Muscle layer of duodenum (tissue), 2 donors: ENCODE measurements around the gene KLHL13.
"Not testable (repeated sequence)": the region's sequence is repeated elsewhere in the genome, so short reads cannot be mapped to it uniquely, and the experiment has no call there.

ENCODE experiments used
- H3K27ac ChIP-seq: one replicate; pipeline ENCODE4 v1.7.0; 2013; ENCODE audit warnings: mild to moderate bottlenecking, low read length
- H3K27me3 ChIP-seq: one replicate; pipeline ENCODE4 v1.7.0; 2013; ENCODE audit warnings: low read depth, mild to moderate bottlenecking, control low read depth, low read length
- H3K36me3 ChIP-seq, 2 donors: one replicate each; pipeline ENCODE4 v1.7.0; 2013; ENCODE audit warnings: low read length in 2 of 2, control low read depth in 1 of 2, mild to moderate bottlenecking in 1 of 2; ENCODE audit not compliant: insufficient read depth in 2 of 2, control insufficient read depth in 1 of 2
- H3K4me1 ChIP-seq, 2 donors: one replicate each; pipeline ENCODE4 v1.7.0; 2013; ENCODE audit warnings: low read length in 2 of 2, mild to moderate bottlenecking in 2 of 2, control low read depth in 1 of 2, moderate library complexity in 1 of 2; ENCODE audit not compliant: insufficient read depth in 2 of 2, control insufficient read depth in 1 of 2
- H3K4me3 ChIP-seq, 2 donors: one replicate each; pipeline ENCODE4 v1.7.0; 2013; ENCODE audit warnings: low read length in 2 of 2, low read depth in 1 of 2, mild to moderate bottlenecking in 1 of 2
- H3K9me3 ChIP-seq, 2 donors: one replicate each; pipeline ENCODE4 v1.7.0; 2013; ENCODE audit warnings: low read length in 2 of 2, control low read depth in 1 of 2, mild to moderate bottlenecking in 1 of 2; ENCODE audit not compliant: control insufficient read depth in 1 of 2
- donor health status: healthy.

KLHL13 gene

GRCh38 chrX:118116713-118117550 is at the start of gene KLHL13:
Gene KLHL13, minus strand, starts transcription at chrX:118116810. Its CDS starts 88,337 bp downstream, at chrX:118028473.
- Histone ChIP-seq H3K27ac (peak within 1 kb of the TSS; percentile 73), H3K9me3 (no peaks in the 10 kb centered on the region), H3K4me1 (no peaks in the 10 kb centered on the region), H3K27me3 (no peaks in the 10 kb centered on the region), H3K4me3 (peak within 1 kb of the TSS; percentile 62 to 73), H3K36me3 (no peaks in the 10 kb centered on the region)

GRCh38 chrX:118164138-118164537 is 47.5 kb upstream of the KLHL13 start:
- no peaks in the 10 kb centered on the region for H3K36me3 ChIP-seq
- no peak overlapping the region for H3K4me3 ChIP-seq
- no peaks in the 10 kb centered on the region for H3K9me3 ChIP-seq
- H3K4me1 ChIP-seq = no peaks in the 10 kb centered on the region
- no peak overlapping the region for H3K27ac ChIP-seq
- H3K27me3 ChIP-seq = no peaks in the 10 kb centered on the region

GRCh38 chrX:118156953-118157608 is 40.5 kb upstream of the KLHL13 start:
- H3K27me3 ChIP-seq = no peaks in the 10 kb centered on the region
- H3K4me3 ChIP-seq = no peak overlapping the region
- H3K9me3 ChIP-seq = no peaks in the 10 kb centered on the region
- no peaks in the 10 kb centered on the region for H3K4me1 ChIP-seq
- H3K27ac ChIP-seq = no peak overlapping the region
- no peaks in the 10 kb centered on the region for H3K36me3 ChIP-seq

- Histone ChIP-seq H3K27ac (no peak overlapping the region), H3K4me3 (no peak overlapping the region)
Observed at GRCh38 chrX:118156254-118156952, 39.8 kb upstream of the KLHL13 start.

GRCh38 chrX:118153270-118153669 is 36.7 kb upstream of the KLHL13 start:
- Histone ChIP-seq H3K27me3 (no peaks in the 10 kb centered on the region), H3K9me3 (no peaks in the 10 kb centered on the region), H3K4me1 (no peaks in the 10 kb centered on the region), H3K36me3 (no peaks in the 10 kb centered on the region), H3K4me3 (no peak overlapping the region), H3K27ac (no peak overlapping the region)

More at GRCh38 chrX:118156254-118156952, 39.8 kb upstream of the KLHL13 start:
- Histone ChIP-seq H3K4me1 (no peaks in the 10 kb centered on the region), H3K36me3 (no peaks in the 10 kb centered on the region), H3K9me3 (no peaks in the 10 kb centered on the region), H3K27me3 (no peaks in the 10 kb centered on the region)

- H3K9me3 ChIP-seq = no peaks in the 10 kb centered on the region
- no peaks in the 10 kb centered on the region for H3K27me3 ChIP-seq
- no peaks in the 10 kb centered on the region for H3K4me1 ChIP-seq
Observed at GRCh38 chrX:118152721-118153120, 36.1 kb upstream of the KLHL13 start.

GRCh38 chrX:118148737-118149136 is 32.1 kb upstream of the KLHL13 start:
- Histone ChIP-seq H3K36me3 (no peaks in the 10 kb centered on the region), H3K9me3 (no peaks in the 10 kb centered on the region), H3K4me1 (no peaks in the 10 kb centered on the region), H3K27me3 (no peaks in the 10 kb centered on the region), H3K27ac (no peak overlapping the region), H3K4me3 (no peak overlapping the region)

More at GRCh38 chrX:118152721-118153120, 36.1 kb upstream of the KLHL13 start:
- Histone ChIP-seq H3K27ac (no peak overlapping the region), H3K4me3 (no peak overlapping the region), H3K36me3 (no peaks in the 10 kb centered on the region)

- H3K36me3 ChIP-seq, H3K4me1 ChIP-seq, H3K9me3 ChIP-seq, H3K27ac ChIP-seq, H3K27me3 ChIP-seq, H3K4me3 ChIP-seq: not testable (repeated sequence)
Observed at GRCh38 chrX:118147771-118148170, 31.2 kb upstream of the KLHL13 start.

GRCh38 chrX:118143578-118143977 is 27.0 kb upstream of the KLHL13 start:
- H3K27ac ChIP-seq = no peak overlapping the region
- H3K4me3 ChIP-seq = no peak overlapping the region
- H3K36me3 ChIP-seq = no peaks in the 10 kb centered on the region
- H3K27me3 ChIP-seq = no peaks in the 10 kb centered on the region
- no peaks in the 10 kb centered on the region for H3K4me1 ChIP-seq
- no peaks in the 10 kb centered on the region for H3K9me3 ChIP-seq

- Histone ChIP-seq H3K9me3 (no peaks in the 10 kb centered on the region), H3K4me3 (no peak overlapping the region), H3K36me3 (no peaks in the 10 kb centered on the region), H3K4me1 (no peaks in the 10 kb centered on the region), H3K27me3 (no peaks in the 10 kb centered on the region), H3K27ac (no peak overlapping the region)
Observed at GRCh38 chrX:118131336-118131735, 14.7 kb upstream of the KLHL13 start.

- H3K36me3 ChIP-seq = no peaks in the 10 kb centered on the region
- H3K27ac ChIP-seq = no peak overlapping the region
- H3K4me3 ChIP-seq = no peak overlapping the region
- no peaks in the 10 kb centered on the region for H3K27me3 ChIP-seq
- no peaks in the 10 kb centered on the region for H3K4me1 ChIP-seq
- H3K9me3 ChIP-seq = no peaks in the 10 kb centered on the region
Observed at GRCh38 chrX:118129681-118130080, 13.1 kb upstream of the KLHL13 start.
